HEK293 (cell line): ENCODE data around the gene AGAP1.

ENCODE experiments used
- CTCF ChIP-seq: fragments of 450-650 bp; formaldehyde crosslinking; IDR thresholded peaks from 2 replicates; pipeline ENCODE4 v1.5.1; 2016; ENCODE audit warnings: missing biosample characterization, missing genetic modification characterization
- KLF16 ChIP-seq: fragments of 450-650 bp; formaldehyde crosslinking; IDR thresholded peaks from 2 replicates; pipeline ENCODE4 v1.5.1; 2017; ENCODE audit warnings: missing biosample characterization, missing genetic modification characterization
- PATZ1 ChIP-seq: fragments of 450-650 bp; formaldehyde crosslinking; IDR thresholded peaks from 2 replicates; pipeline ENCODE4 v1.5.1; 2016; ENCODE audit warnings: missing biosample characterization, missing genetic modification characterization
- SCRT2 ChIP-seq: fragments of 450-650 bp; formaldehyde crosslinking; IDR thresholded peaks from 2 replicates; pipeline ENCODE4 v1.5.1; 2016; ENCODE audit warnings: missing biosample characterization, missing genetic modification characterization
- TSHZ1 ChIP-seq: fragments of 450-650 bp; formaldehyde crosslinking; IDR thresholded peaks from 2 replicates; pipeline ENCODE4 v1.5.1; 2016; ENCODE audit warnings: missing biosample characterization, missing genetic modification characterization, borderline replicate concordance
- ZBTB1 ChIP-seq: fragments of 450-650 bp; formaldehyde crosslinking; IDR thresholded peaks from 2 replicates; pipeline ENCODE4 v1.5.1; 2016; ENCODE audit warnings: missing biosample characterization, missing genetic modification characterization
- ZNF169 ChIP-seq: fragments of 450-650 bp; formaldehyde crosslinking; IDR thresholded peaks from 2 replicates; pipeline ENCODE4 v1.5.1; 2016; ENCODE audit warnings: missing biosample characterization, missing genetic modification characterization
- ZNF335 ChIP-seq: fragments of 450-650 bp; formaldehyde crosslinking; conservative IDR thresholded peaks from 2 replicates; pipeline ENCODE4 v1.5.1; 2016; ENCODE audit warnings: missing biosample characterization, missing genetic modification characterization
- ZNF530 ChIP-seq: fragments of 450-650 bp; formaldehyde crosslinking; IDR thresholded peaks from 2 replicates; pipeline ENCODE4 v1.5.1; 2016; ENCODE audit warnings: low read depth, missing biosample characterization, missing genetic modification characterization
- ZNF549 ChIP-seq: fragments of 450-650 bp; IDR thresholded peaks from 2 replicates; pipeline ENCODE4 v1.5.1; 2018; ENCODE audit warnings: missing biosample characterization, missing genetic modification characterization, mild to moderate bottlenecking, inconsistent platforms, moderate library complexity
- ZNF624 ChIP-seq: fragments of 450-650 bp; formaldehyde crosslinking; IDR thresholded peaks from 2 replicates; pipeline ENCODE4 v1.5.1; 2017; ENCODE audit warnings: missing biosample characterization, missing genetic modification characterization
- ZNF777 ChIP-seq: fragments of 450-650 bp; formaldehyde crosslinking; IDR thresholded peaks from 2 replicates; pipeline ENCODE4 v1.5.1; 2017; ENCODE audit warnings: missing biosample characterization, missing genetic modification characterization, borderline replicate concordance
- ZSCAN16 ChIP-seq: fragments of 450-650 bp; formaldehyde crosslinking; IDR thresholded peaks from 2 replicates; pipeline ENCODE4 v1.5.1; 2016; ENCODE audit warnings: missing biosample characterization, missing genetic modification characterization

- no peak for TF ChIP-seq KLF16 (tag by site-specific recombination)
- no peak for TF ChIP-seq CTCF (tag by site-specific recombination)
- no peak for TF ChIP-seq ZNF624 (tag by site-specific recombination)
- no peak for TF ChIP-seq ZNF777 (tag by site-specific recombination)
- no peak for TF ChIP-seq ZNF169
- TF ChIP-seq TSHZ1 (tag by site-specific recombination): no peak
- TF ChIP-seq ZNF530 (tag by site-specific recombination): no peak
- no peak for TF ChIP-seq PATZ1 (tag by site-specific recombination)
- TF ChIP-seq ZBTB1 (tag by site-specific recombination): no peak
- TF ChIP-seq ZNF549 (tag by site-specific recombination): no peak
- TF ChIP-seq SCRT2 (tag by site-specific recombination): no peak
- no peak for TF ChIP-seq ZSCAN16 (tag by site-specific recombination)
- no peak for TF ChIP-seq ZNF335 (tag by site-specific recombination)
Observed at GRCh38 chr2:235623752-235624151, 129.9 kb downstream of the AGAP1 start.
